HG02678 (cell line): Measurements from ENCODE around the gene ATP13A1.
"Not testable (repeated sequence)": the region's sequence is repeated elsewhere in the genome, so short reads cannot be mapped to it uniquely, and the experiment has no call there.

ENCODE experiments used
- ATAC-seq: cut with Tn5 transposase; IDR thresholded peaks from one replicate; pipeline ENCODE4 v1.9.1; 2021; ENCODE audit warnings: mild to moderate bottlenecking, moderate library complexity; ENCODE audit not compliant: unreplicated experiment

ATP13A1 gene

DNA sequence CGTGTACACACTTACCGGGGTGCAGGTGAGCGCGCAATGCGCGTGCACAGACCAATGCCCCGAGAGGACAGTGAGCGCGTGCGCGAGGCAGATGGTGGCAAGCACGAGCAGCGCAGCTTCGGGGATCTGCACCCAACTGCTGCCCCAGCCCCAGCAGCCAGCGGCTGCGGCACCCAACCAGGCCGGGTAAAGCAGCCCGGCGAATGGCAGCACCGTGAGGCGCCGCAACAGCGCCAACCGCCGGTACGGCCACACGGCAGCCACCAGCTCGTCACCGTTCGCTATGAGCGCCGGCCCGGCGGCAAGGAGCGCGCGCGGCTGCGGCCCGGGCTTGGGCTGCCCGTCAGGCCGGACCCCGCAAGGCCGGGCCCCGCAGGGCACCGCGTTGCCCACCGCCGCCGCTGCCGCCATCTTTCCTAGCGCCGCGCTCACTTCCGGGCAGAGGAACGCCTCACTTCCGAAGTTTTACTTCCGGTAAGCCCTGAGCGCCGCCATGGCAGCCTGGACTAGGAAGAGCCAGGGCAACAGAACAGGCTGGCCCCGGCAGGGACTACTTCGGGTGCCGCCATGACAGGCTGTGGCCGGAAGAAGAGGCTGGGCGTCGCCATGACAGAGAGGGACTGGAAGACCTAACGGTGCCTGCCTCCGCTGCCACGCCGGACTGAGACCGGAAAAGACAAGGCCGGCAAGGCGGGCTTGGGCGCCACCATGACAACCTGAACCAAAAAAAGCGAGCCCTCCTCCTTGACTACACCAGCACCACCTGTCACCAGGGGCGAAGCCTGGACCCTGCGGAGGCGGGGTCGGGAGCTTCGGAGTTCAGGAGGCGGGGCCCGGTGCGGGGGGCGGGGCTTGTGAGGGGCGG is at the start of gene ATP13A1:
Gene ATP13A1 (minus strand): TSS at position 421 of the 865 bp plus-strand sequence. CDS start 10 bp downstream, at position 411.
- ATAC-seq, result peak; percentile 72

DNA sequence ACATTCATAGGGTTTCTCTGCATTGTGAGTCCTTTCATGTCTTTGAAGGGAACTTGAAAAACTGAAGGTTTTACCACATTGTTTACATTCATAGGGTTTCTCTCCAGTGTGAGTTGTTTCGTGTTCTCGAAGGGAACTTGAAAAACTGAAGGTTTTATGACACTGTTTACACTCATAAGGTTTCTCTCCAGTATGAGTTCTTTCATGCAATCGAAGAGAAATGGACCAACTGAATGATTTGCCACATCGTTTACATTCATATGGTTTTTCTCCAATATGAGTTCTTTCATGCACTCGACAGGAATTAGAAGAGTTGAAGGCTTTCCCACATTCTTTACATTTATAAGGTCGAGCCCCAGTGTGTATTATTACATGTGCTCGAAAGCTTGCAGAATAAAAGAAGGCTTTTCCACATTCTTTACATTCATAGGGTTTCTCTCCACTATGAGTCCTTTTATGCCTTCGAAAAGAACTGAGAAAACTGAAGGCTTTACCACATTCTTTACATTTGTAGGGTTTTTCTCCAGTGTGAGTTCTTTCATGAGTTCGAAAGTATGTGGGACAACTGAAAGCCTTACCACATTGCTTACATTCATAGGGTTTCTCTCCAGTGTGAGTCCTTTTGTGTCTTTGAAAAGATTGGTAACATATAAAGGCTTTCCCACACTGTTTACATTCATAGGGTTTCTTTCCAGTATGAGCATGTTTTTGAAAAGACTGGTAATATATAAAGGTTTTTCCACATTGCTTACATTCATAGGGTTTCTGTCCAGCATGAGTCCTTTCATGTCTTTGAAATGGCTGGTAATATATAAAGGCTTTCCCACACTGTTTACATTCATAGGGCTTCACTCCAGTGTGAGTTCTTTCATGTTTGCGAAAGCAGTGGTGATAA is 48.7 kb upstream of the ATP13A1 start:
- no peak for ATAC-seq

DNA sequence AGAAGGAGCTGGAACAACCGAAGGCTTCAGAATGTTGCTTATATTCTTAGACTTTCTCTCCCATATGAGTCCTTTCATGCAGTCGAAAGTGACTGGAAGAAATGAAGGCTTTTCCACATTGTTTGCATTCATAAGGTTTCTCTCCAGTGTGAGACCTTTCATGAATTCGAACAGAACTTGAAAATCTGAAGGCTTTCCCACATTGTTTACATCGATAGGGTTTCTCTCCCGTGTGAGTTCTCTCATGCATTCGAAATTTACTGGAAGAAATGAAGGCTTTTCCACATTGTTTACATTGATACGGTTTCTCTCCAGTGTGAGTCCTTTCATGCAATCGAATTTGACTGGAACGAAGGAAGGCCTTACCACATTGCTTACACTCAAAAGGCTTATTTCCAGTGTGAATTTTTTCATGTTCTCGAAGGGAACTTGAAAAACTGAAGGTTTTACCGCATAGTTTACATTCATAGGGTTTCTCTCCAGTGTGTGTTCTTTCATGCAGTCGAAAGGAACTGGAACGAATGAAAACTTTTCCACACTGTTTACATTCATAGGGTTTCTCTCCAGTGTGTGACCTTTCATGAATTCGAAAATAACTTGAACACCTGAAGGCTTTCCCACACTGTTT is 47.9 kb upstream of the ATP13A1 start:
- no peak for ATAC-seq

DNA sequence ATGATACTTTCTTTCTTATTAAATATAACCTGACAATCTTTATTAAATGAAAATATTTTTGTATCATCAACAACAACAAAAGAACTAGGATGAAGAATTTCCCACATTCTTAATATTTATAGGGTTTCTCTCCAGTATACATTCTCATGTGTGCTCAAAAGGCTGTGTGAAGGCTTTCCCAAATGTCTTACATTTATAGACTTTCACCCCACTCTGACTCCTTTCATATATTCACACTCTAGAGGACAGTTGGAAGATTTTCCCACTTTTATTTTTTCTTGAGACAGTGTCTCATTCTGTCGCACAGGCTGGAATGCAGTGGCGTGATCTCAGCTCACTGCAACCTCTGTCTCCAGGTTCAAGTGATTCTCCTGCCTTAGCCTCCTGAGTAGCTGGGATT is 47.0 kb upstream of the ATP13A1 start:
- no peak for ATAC-seq

DNA sequence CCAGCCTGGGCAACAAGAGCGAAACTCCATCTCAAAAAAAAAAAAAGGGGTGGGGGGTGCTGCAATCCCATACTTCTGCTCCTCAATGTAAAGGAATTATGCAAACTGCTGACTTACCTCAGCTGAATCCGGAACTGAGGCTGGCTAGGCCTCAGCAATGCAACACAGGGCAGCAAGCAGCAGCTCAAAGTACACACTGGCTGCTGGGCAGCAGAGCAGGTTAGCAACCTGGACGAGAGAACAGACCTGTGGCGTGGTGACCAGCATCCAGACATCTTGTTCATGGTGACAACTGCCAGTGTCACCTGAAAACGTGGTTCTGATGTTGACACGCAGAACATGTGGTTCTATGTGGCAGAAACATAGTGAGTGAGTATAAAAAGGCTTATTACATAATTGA is 41.4 kb upstream of the ATP13A1 start:
- ATAC-seq, result no peak

DNA sequence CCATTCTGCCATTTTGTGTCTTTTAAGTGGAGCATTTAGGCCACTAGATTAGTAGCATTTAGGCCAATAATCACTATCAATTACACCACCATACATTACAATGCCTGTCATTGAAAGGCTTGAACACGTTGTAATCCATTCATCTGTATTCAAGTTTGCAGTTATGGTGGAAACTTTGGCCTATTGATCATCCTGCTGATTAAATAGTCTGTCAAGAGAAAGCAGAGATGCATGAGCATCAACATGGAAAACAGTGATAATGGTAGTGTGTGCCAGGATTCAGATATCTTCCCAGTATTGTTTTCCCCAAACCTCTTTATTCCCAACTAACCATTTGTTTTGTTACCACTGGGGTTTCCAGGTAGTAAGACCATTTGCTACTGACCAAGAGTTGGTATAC is 37.0 kb upstream of the ATP13A1 start:
- ATAC-seq, result not testable (repeated sequence)

DNA sequence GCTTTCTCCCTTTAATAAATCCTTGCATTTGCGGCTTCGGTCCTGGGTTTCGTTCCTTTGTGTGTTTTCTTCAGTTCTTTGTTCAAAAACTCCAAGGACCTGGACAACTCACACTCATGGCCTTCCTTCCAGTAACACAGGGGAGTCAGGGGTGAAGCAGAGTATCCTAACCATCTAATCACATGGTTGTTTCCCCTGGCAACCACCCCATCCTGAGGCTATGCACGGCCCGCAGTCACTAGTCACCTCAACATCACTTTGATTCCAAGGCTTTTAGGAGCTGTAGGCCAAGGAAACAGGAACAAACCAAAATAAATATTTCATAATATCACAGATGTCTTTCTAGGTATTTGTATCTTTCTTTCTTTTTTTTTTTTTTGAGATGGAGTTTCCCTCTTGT is 34.1 kb upstream of the ATP13A1 start:
- no peak for ATAC-seq

DNA sequence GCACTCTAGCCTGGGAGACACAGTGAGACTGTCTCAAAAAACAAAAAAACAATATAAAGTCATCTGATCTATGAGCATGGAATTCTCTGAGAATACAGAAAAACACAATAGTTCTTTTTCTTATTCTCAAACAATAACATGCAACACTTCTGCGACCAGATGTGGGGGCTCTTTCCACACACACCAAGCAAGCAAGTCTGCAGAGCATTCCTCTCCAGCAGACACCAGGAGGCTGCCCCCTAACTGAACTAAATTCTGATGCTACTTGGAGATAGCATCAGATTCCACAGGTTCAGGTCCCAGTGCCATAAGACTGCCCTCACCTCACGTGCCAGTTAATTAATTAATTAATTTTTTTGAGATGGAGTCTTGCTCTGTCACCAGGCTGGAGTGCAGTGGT is 32.9 kb upstream of the ATP13A1 start:
- no peak for ATAC-seq

DNA sequence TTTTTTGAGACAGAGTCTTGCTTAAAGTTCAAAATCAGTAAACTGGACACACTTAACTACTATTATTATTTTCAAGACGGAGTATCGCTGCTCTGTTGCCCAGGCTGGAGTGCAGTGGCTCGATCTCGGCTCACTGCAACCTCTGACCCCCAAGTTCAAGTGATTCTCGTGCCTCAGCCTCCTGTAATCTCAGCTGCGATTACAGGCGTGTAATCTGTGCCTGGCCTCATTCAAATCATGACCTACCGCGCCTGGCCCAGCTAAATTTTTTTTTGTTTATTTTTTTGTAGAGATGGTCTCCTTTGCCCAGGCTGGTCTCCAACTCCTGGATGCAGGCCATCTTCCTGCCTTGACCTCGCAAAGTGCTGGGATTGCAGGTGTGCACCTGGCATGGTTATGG is 28.2 kb upstream of the ATP13A1 start:
- ATAC-seq, result no peak

DNA sequence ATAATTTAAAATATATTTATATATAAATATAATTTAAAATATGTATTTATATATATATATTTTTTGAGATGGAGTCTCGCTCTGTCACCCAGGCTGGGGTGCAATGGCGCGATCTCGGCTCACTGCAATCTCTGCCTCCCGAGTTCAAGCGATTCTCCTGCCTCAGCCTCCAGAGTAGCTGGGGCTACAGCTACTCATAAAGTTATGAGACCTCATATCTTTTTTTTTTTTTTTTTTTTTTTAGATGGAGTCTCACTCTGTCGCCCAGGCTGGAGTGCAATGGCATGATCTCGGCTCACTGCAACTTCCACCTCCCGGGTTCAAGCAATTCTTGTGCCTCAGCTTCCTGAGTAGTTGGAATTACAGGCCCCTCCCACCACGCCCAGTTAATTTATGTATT is 25.5 kb upstream of the ATP13A1 start:
- not testable (repeated sequence) for ATAC-seq

DNA sequence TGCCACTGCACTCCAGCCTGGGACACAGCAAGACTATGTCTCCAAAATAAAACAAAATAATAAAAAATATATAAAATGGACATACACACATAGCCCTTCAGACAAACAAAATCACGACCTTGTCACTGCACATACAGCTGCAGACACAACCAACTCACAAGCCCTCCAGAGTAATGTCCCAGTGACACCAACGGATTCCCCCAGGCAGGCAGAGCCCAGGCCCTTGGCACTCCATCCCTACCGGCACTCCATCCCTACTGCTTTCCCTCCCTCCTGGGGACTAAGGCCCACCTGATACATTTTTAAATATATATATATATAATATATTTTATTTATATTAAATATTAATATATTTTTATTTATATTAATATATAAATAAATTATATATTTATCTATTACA is 23.6 kb upstream of the ATP13A1 start:
- ATAC-seq, result no peak

DNA sequence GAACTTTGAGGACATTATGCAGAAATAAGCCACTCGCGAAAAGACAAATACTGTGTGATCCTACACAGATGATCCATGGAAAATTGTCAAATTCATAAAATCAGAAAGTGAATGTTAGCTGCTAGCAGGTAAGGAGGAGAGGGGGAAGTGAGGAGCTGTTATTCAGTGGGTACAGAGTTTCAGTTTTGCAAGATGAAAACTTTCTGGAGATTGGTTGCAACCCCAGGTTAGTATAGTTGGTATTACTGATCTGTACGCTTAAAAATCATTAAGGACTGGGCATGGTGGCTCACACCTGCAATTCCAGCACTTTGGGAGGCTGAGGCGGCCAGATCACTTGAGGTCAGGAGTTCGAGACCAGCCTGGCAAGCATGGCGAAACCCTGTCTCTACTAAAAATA is 23.1 kb upstream of the ATP13A1 start:
- no peak for ATAC-seq

DNA sequence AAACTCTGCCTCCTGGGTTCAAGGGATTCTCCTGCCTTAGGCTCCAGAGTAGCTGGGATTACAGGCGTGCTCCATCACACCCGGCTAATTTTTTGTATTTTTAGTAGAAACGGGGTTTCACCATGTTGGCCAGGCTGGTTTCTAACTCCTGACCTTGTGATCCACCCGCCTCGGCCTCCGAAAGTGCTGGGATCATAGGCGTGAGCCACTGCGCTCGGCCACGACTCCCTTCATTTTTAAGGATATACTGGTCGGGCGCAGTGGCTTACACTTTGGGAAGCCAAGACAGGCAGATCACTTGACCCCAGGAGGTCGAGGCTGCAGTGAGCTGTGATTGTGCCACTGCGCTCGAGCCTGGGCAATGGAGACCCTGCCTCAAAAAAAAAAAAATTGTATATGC is 22.6 kb upstream of the ATP13A1 start:
- not testable (repeated sequence) for ATAC-seq

DNA sequence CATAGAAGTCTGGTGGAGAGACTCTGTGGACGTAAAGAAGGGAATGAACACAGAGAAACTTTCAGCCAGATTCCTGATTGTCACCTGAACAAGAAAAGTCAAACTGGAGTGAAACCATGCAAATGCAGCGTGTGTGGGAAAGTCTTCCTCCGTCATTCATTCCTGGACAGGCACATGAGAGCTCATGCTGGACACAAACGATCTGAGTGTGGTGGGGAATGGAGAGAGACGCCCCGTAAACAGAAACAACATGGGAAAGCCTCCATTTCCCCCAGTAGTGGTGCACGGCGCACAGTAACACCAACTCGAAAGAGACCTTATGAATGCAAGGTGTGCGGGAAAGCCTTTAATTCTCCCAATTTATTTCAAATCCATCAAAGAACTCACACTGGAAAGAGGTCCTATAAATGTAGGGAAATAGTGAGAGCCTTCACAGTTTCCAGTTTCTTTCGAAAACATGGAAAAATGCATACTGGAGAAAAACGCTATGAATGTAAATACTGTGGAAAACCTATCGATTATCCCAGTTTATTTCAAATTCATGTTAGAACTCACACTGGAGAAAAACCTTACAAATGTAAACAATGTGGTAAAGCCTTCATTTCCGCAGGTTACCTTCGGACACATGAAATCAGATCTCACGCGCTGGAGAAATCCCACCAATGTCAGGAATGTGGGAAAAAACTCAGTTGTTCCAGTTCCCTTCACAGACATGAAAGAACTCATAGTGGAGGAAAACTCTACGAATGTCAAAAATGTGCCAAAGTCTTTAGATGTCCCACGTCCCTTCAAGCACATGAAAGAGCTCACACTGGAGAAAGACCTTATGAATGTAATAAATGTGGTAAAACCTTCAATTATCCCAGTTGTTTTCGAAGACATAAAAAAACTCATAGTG is 15.9 kb upstream of the ATP13A1 start:
- ATAC-seq, result no peak

DNA sequence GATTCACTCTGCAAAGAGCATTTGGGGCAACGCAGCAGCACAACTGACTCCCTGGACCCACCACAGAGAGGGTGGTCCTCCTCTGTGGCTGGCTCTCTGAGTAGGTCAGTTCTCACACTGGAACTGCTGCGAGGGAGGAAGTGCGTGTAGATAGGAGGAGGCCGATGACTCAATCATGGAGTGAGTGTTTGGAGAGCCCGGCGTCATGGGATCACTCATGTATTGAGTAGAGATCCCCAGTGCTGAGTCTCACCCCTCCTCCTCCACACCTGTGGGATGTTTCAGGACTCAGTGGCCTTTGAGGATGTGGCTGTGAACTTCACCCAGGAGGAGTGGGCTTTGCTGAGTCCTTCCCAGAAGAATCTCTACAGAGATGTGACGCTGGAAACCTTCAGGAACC is 14.1 kb upstream of the ATP13A1 start:
- no peak for ATAC-seq

DNA sequence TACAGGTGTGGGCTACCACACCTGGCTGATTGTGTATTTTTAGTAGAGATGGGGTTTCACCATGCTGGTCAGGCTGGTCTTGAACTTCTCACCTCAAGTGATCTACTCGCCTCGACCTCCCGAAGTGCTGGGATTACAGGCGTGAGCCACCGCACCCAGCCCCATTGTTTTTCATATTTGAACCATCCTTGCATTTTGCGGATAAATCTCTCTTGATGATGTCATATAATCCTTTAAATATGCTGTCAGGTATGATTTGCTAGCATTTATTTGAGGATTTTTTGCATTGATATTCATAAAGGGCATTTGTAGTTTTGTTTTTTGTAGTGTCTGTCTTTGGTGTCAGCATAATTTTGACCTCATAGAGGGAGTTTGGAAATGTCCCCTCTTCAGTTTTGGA is 10.8 kb upstream of the ATP13A1 start:
- ATAC-seq, result no peak

DNA sequence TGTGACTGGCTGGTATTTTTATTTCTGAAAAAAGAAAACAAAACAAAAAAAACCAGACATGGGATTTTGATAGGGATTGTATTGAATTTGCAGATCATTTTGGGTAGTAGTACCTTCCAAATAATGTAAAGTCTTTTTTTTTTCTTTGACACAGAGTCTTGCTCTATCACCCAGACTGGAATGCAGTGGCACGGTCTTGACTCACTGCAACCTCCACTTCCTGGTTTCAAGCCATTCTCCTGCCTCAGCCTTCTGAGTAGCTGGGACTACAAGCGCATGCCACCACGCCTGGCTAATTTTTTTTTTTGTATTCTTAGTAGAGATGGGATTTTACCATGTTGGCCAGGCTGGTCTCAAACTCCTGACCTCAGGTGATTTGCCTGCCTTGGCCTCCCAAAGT is 9.3 kb upstream of the ATP13A1 start:
- no peak for ATAC-seq

DNA sequence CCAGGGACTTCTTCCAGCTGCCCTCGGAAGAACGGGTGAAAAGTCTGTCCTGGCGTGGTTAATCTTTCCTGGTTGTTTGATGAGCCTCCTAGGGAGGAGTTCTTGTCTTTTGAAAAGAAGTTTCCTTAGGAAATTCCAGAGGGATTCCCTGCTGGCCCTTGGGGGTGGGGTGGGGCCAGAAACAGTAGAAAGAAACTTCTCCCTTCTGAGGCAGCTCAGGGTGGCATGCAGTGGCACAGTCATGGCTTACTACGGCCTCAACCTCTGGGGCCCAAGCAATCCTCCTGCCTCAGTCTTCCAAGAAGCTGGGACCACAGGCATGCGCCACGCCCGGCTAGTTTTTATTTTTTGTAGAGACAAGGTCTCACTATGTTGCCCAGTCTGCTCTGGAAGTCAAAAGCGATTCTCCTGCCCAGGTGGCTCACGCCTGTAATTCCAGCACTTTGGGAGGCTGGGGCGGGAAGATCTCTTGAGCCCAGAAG is 6.6 kb upstream of the ATP13A1 start:
- no peak for ATAC-seq

DNA sequence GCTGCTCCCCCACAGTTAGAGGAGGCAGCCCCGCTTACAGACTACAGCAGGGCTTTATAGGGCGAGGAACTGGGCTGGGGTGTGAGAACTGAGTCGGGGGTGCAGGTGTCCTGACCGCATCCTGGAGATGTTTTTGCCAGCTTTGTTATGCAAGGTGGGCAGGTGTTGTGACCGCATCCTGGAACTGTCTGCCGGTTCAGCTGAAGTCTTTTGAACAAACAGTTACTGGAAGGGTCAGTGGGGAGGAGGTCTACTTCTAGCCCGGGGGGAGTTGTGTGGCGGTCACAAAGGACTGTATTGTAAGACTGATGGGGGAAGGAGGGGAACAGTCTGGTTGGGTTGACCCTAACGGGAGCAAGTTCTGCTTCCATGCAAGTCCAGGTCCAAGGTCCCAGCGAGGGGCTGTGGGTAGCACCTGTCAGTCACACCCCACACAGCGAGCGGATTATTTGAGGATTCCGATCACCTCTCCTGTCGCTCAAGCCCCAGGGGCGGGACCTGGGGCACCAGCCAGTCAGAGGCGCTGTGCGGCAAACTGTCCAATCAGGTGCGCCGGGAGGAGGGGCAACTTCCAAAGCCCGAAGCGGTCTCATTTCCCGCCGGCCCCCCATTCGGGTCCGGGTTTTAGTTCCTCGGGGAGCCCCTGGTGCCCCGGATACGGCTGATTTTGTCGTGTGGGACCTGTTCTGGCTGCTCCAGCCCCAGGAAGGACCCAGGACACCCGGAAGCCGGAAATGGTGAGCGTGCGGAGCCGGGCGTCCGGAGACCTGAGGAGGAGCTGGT is 4.9 kb upstream of the ATP13A1 start, which contains the start of gene ZNF101:
Gene ZNF101 (plus strand): TSS at position 610 of the 783 bp plus-strand sequence. CDS start 125 bp downstream, at position 735.
- ATAC-seq, result peak; percentile 66
